ENCODE measurements around the gene SLC25A6. TPM values are rescaled to one million over a fixed set of nuclear protein-coding genes. Genes with fewer than 3 reads are reported as not detected.

Gene SLC25A6
- total and polyA plus RNA-seq, 2 donors (not counting 3 experiments of a cell fraction or from before 2014, with no cell fraction given), result 410 to 1,153 TPM

- no peaks in the 10 kb centered on the region for H3K9me3 ChIP-seq (replicated peaks; ENCODE audit: control insufficient read depth, insufficient read depth, low read length)
- FAIRE-seq (no peak), DNase-seq (ENCODE audit: low read depth, low spot score) (no peak)
- H3K4me1 ChIP-seq (ENCODE audit: control insufficient read depth, extremely low read depth, insufficient read depth, low read length), result no peaks in the 10 kb centered on the region
- no peak overlapping the region for H3K4me2 ChIP-seq (ENCODE audit: insufficient read depth, low read length)
- H3K27ac ChIP-seq (ENCODE audit: insufficient read depth, low read depth, low read length), result no peak overlapping the region
- POLR2A ChIA-PET, result no interaction called here
- TF ChIP-seq GATA2 (IDR thresholded peaks at IDR 0.05; ENCODE audit: insufficient read depth, insufficient read length, low read depth, low read length) (no peak), POLR2AphosphoS5 (IDR thresholded peaks at IDR 0.05; ENCODE audit: insufficient read depth, low read depth, low read length) (no peak), MAX (IDR thresholded peaks at IDR 0.05; ENCODE audit: insufficient read depth, insufficient read length) (no peak), FOS (IDR thresholded peaks at IDR 0.05; ENCODE audit: borderline replicate concordance, insufficient read depth, low read length) (no peak), EZH2 (IDR thresholded peaks at IDR 0.05; ENCODE audit: borderline replicate concordance, low read depth, low read length, severe bottlenecking) (no peak), JUN (IDR thresholded peaks at IDR 0.05; ENCODE audit: borderline replicate concordance, insufficient read depth, insufficient read length, low read depth) (no peak), MYC (IDR thresholded peaks at IDR 0.05; ENCODE audit: low read depth, low read length) (no peak), CTCF (IDR thresholded peaks at IDR 0.05; ENCODE audit: extremely low read depth in 1 of 2, insufficient read depth in 1 of 2, low read depth in 1 of 2, low read length in 2 of 2) (no peak), POLR2A (IDR thresholded peaks at IDR 0.05; ENCODE audit: low read depth, low read length) (no peak)
- BruUV-seq (replicated peaks), result no TSS peak
- H3K36me3 ChIP-seq (ENCODE audit: control insufficient read depth in 2 of 2, extremely low read depth in 1 of 2, insufficient read depth in 2 of 2, low read length in 2 of 2), result peaks cover 2 to 15% of the 10 kb centered on the region in 2 experiments
- H3K27me3 ChIP-seq (ENCODE audit: control insufficient read depth in 2 of 2, insufficient read depth in 2 of 2, low read length in 2 of 2), result no peaks in the 10 kb centered on the region
- CTCF ChIA-PET, result no interaction called here
- H2AFZ ChIP-seq (ENCODE audit: low read depth, low read length), result no peak overlapping the region
- no peak overlapping the region for H3K9ac ChIP-seq (replicated peaks; ENCODE audit: extremely low read depth, insufficient read depth, low read length)
- dilution Hi-C loops (cut with MboI; ENCODE audit: extremely low pct_ligation_motif_present, low sequenced_read_pairs) (no loop called here), intact Hi-C loops (cut with micrococcal nuclease) (no loop called here)
- H3K79me2 ChIP-seq (ENCODE audit: control insufficient read depth, insufficient read depth, low read length), result peaks cover 2% of the 10 kb centered on the region
- no peak overlapping the region for H3K4me3 ChIP-seq (replicated peaks in 1 of 3; ENCODE audit: insufficient read depth in 1 of 3, low read depth in 1 of 3, low read length in 3 of 3)
- no peaks in the 10 kb centered on the region for H3K9me1 ChIP-seq (replicated peaks; ENCODE audit: control insufficient read depth, extremely low read depth, insufficient read depth, low read length)
- H4K20me1 ChIP-seq (replicated peaks; ENCODE audit: control insufficient read depth, extremely low read depth, insufficient read depth, low read length), result no peaks in the 10 kb centered on the region
Observed at GRCh38 chrX:1400049-1400448, 8.1 kb upstream of the SLC25A6 start.

Data from endothelial cell of umbilical vein (primary cell).